GM19324 (cell line): ENCODE data around the gene CST3.
"Not testable (repeated sequence)": the region's sequence is repeated elsewhere in the genome, so short reads cannot be mapped to it uniquely, and the experiment has no call there.

Experiments
- ATAC-seq: cut with Tn5 transposase; IDR thresholded peaks from one replicate; pipeline ENCODE4 v1.9.1; 2021; ENCODE audit warnings: mild to moderate bottlenecking, moderate library complexity; ENCODE audit not compliant: unreplicated experiment, low FRiP score

The CST3 gene

DNA sequence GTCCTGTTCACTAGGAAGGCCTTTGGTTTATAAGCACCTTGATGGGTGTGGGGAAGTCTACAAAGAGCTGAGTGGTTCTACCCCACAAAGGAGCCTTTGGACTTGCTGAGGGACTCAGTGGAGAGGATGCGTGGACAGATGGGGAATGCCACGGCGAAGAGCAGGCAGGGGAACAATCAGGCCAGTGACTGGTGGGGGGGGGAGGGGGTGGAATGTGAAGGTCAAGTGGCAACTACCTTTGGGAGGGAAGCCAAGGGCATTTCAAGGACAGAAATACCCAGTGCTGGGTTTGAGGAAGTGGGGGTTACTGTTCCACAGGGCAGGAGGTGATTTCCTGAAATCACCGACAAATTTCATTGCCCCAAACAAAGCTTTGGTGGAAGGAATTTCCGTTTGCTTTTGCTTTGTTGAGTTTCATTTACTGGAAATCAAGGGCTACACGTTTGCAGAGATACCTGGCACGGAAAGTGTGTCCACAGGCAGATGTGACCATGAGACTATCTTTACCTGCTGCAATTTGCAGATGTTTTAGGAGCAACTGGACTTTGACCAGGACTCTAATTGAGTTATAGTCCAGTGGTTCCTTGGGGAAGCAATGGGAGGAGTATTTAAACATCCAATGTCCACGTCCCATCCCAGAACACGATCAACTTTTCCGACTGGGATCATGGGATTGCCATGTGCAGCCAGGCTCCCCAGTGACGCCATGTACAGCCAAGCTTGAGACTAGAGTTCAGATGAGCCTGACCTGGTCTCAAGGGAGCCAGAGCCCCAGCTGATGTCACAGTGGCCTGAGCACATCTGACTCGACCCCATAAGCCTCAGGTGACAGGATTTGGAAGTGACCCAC, 8.0 kb downstream of the CST3 start:
- ATAC-seq, result no peak

DNA sequence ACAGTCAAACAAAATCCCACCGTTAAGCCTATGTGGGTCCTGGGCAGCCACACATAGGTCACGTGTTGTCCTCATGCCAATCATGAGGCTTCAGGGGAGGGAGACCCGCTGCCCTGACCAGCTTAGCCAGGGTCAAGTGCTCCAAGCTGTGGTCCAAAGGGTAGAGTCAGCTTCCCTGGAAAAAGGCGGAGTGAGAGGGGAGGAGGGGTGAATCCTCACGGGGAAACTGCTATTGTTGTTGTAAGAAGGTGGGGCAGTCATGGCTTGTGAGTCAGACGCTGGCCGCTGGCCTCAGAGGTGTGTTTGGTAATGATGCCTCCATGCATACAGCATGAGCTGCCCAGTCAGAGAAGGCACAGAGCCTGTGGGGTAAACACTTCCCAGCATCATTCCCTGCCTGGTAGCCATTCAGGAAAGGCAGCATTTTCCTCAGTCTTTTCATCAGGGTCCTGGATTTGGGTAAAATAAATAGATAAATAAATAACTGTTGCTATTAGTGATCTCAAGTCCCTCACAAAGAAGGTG, 8.7 kb downstream of the CST3 start:
- ATAC-seq, result no peak

- ATAC-seq, result no peak
These were observed 9.2 kb downstream of the CST3 start for GRCh38 chr20:23628402-23629016.

DNA sequence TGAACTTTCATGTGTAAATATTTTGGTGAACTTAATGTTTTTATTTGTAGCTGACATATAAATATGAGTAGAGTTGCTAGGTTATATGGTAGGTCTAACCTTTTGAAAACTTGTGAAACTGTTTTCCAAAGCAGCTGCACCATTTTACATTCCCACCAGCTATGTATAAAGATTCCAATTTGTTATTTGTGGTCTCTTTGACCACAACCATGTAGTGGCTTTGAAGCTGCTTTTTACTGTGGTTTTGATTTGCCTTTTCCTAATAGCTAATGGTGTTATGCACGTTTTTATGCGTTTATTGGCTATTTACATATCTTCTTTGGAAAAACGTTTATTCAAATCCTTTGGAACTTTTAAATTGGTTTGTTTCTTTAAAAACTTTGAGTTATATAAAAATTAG, 10.3 kb downstream of the CST3 start:
- ATAC-seq, result no peak

GRCh38 chr20:23626040-23626620, 11.6 kb downstream of the CST3 start:
- no peak for ATAC-seq

GRCh38 chr20:23625236-23625964, 12.4 kb downstream of the CST3 start:
- ATAC-seq, result no peak

- no peak for ATAC-seq
These were observed 13.4 kb downstream of the CST3 start for GRCh38 chr20:23624324-23624691.

- ATAC-seq, result no peak
These were observed 14.0 kb downstream of the CST3 start for GRCh38 chr20:23623666-23624323.

GRCh38 chr20:23622839-23623343, 14.9 kb downstream of the CST3 start:
- no peak for ATAC-seq

GRCh38 chr20:23622401-23622800, 15.4 kb downstream of the CST3 start:
- ATAC-seq, result not testable (repeated sequence)

GRCh38 chr20:23620670-23621386, 16.9 kb downstream of the CST3 start:
- ATAC-seq, result not testable (repeated sequence)

DNA sequence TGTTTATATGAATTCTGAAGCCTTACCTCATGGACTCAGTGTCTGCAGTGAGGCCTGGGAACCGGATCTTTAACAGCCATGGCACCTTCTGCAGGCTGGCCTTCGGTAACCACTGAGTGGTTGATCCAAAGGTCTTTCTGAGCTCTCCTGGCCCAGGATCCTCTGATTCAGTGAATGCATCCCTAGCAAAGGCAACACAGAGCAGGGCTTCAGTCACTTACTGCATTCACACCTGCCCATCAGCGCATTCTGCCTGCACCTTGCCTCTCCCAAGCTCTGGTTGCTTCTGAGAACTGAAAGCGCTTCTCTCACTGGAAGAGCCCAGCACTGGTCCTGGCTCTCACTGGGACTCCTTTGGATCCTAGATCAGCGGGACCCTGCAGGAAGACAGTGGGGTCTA, 23.6 kb downstream of the CST3 start:
- no peak for ATAC-seq

GRCh38 chr20:23613676-23614075, 24.1 kb downstream of the CST3 start:
- ATAC-seq, result no peak

GRCh38 chr20:23612396-23612795, 25.4 kb downstream of the CST3 start:
- no peak for ATAC-seq

GRCh38 chr20:23609486-23610109, 28.2 kb downstream of the CST3 start:
- ATAC-seq, result no peak

GRCh38 chr20:23608251-23608846, 29.4 kb downstream of the CST3 start:
- no peak for ATAC-seq

GRCh38 chr20:23607497-23608245, 30.1 kb downstream of the CST3 start:
- ATAC-seq, result no peak

DNA sequence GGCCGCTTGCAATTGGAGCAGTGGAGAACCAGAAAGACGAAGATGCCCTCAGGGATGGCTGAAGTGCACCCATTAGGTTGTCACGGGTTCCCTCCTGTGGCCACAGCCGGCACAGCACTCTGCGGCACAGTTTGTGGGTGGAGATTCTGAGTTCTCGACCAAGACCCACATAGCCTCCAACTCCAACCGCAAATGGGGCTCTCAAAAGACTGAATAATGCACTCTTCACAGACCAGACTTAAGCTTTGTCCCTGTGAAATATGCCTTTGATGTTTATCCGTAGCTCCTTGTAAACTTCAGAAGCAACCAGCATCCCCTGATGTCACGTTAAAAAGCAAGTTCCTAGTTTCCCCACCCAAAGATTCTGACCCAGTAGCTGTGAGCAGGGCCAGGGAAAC, 31.1 kb downstream of the CST3 start:
- ATAC-seq, result peak; percentile 83
